Measurements from ENCODE around the gene LMNTD1.

Gene LMNTD1

GRCh38 chr12:25524366-25524765 is 28.7 kb downstream of the LMNTD1 start:
- no peak overlapping the region for H3K27ac ChIP-seq
- TF ChIP-seq ZFX (IDR thresholded peaks at IDR 0.05): no peak
- no peak for TF ChIP-seq CTCF (conservative IDR thresholded peaks at IDR 0.05)

- TF ChIP-seq CTCF (conservative IDR thresholded peaks at IDR 0.05) (no peak), ZFX (IDR thresholded peaks at IDR 0.05) (no peak)
- H3K27ac ChIP-seq: no peak overlapping the region
Observed at GRCh38 chr12:25521625-25522256, 31.3 kb downstream of the LMNTD1 start.

- no peak overlapping the region for H3K27ac ChIP-seq
- no peak for TF ChIP-seq ZFX (IDR thresholded peaks at IDR 0.05)
- no peak for TF ChIP-seq CTCF (conservative IDR thresholded peaks at IDR 0.05)
Observed at GRCh38 chr12:25518512-25518911, 34.6 kb downstream of the LMNTD1 start.

- no peak overlapping the region for H3K27ac ChIP-seq
- TF ChIP-seq ZFX (IDR thresholded peaks at IDR 0.05) (no peak), CTCF (conservative IDR thresholded peaks at IDR 0.05) (no peak)
Observed at GRCh38 chr12:25504744-25505143, 48.3 kb downstream of the LMNTD1 start.

GRCh38 chr12:25503666-25504065 is 49.4 kb downstream of the LMNTD1 start:
- TF ChIP-seq CTCF (conservative IDR thresholded peaks at IDR 0.05) (no peak), ZFX (IDR thresholded peaks at IDR 0.05) (no peak)
- H3K27ac ChIP-seq: no peak overlapping the region

GRCh38 chr12:25502596-25502995 is 50.5 kb downstream of the LMNTD1 start:
- TF ChIP-seq ZFX (IDR thresholded peaks at IDR 0.05) (no peak), CTCF (conservative IDR thresholded peaks at IDR 0.05) (no peak)
- H3K27ac ChIP-seq: no peak overlapping the region

- H3K27ac ChIP-seq: no peak overlapping the region
- no peak for TF ChIP-seq ZFX (IDR thresholded peaks at IDR 0.05)
- TF ChIP-seq CTCF (conservative IDR thresholded peaks at IDR 0.05): no peak
Observed at GRCh38 chr12:25502118-25502517, 51.0 kb downstream of the LMNTD1 start.

Data from C4-2B (cell line).